MM.1S (cell line): Measurements from ENCODE around the gene CCSER1.
"Not testable (repeated sequence)": the region's sequence is repeated elsewhere in the genome, so short reads cannot be mapped to it uniquely, and the experiment has no call there.

Source experiments
- DNase-seq: peaks from one replicate; pipeline ENCODE4 v3.0.0-alpha.2; 2015
- H2AFZ ChIP-seq: fragments of 300-600 bp; sonication (generic); 2 replicates; pipeline ENCODE4 v1.6.0; 2016; ENCODE audit warnings: antibody characterized with exemption, low read length
- H3F3A ChIP-seq: fragments of 300-600 bp; sonication (generic); 2 replicates; pipeline ENCODE4 v1.6.1; 2016; ENCODE audit warnings: mild to moderate bottlenecking, antibody characterized with exemption, low read length, moderate library complexity, mixed read lengths; ENCODE audit not compliant: insufficient read depth
- H3K27ac ChIP-seq: fragments of 300-600 bp; sonication (generic); 2 replicates; pipeline ENCODE4 v1.5.1; 2016; ENCODE audit warnings: mild to moderate bottlenecking, low read length
- H3K27me3 ChIP-seq: fragments of 300-600 bp; sonication (generic); replicated peaks from 2 replicates; pipeline ENCODE4 v1.6.0; 2016; ENCODE audit warnings: low read length; ENCODE audit not compliant: insufficient read depth
- H3K36me3 ChIP-seq: fragments of 300-600 bp; sonication (generic); replicated peaks from 2 replicates; pipeline ENCODE4 v1.6.1; 2016; ENCODE audit warnings: mild to moderate bottlenecking, low read length, mixed read lengths; ENCODE audit not compliant: insufficient read depth
- H3K4me1 ChIP-seq: fragments of 300-600 bp; sonication (generic); 2 replicates; pipeline ENCODE4 v1.6.1; 2016; ENCODE audit warnings: low read length, mixed read lengths
- H3K4me2 ChIP-seq: fragments of 300-600 bp; sonication (generic); 2 replicates; pipeline ENCODE4 v1.6.0; 2016; ENCODE audit warnings: low read depth, low read length
- H3K4me3 ChIP-seq: fragments of 300-600 bp; sonication (generic); 2 replicates; pipeline ENCODE4 v1.5.1; 2016; ENCODE audit warnings: low read length, mixed read lengths
- H3K79me2 ChIP-seq: fragments of 300-600 bp; sonication (generic); 2 replicates; pipeline ENCODE4 v1.6.1; 2016; ENCODE audit warnings: mixed run types, low read length, mixed read lengths
- H3K9ac ChIP-seq: fragments of 300-600 bp; sonication (generic); 2 replicates; pipeline ENCODE4 v1.6.1; 2016; ENCODE audit warnings: low read length, mixed read lengths
- H3K9me2 ChIP-seq: fragments of 300-600 bp; sonication (generic); replicated peaks from 2 replicates; pipeline ENCODE4 v1.6.1; 2016; ENCODE audit warnings: mild to moderate bottlenecking, low read length, mixed read lengths; ENCODE audit not compliant: insufficient read depth
- H3K9me3 ChIP-seq: fragments of 300-600 bp; sonication (generic); replicated peaks from 2 replicates; pipeline ENCODE4 v1.6.1; 2016; ENCODE audit warnings: mild to moderate bottlenecking, low read length, mixed read lengths; ENCODE audit not compliant: insufficient read depth
- H4K20me1 ChIP-seq: fragments of 300-600 bp; sonication (generic); 2 replicates; pipeline ENCODE4 v1.6.1; 2016; ENCODE audit warnings: mild to moderate bottlenecking, low read length, moderate library complexity, mixed read lengths; ENCODE audit not compliant: insufficient read depth
- EZH2 ChIP-seq: fragments of 300-600 bp; sonication (generic); optimal IDR thresholded peaks from 2 replicates; pipeline ENCODE3; 2017; ENCODE audit warnings: low read depth, mild to moderate bottlenecking, antibody characterized with exemption, low read length, mixed read lengths
- EZH2phosphoT487 ChIP-seq: fragments of 300-600 bp; sonication (generic); IDR thresholded peaks from 2 replicates; pipeline ENCODE4 v1.6.1; 2018; ENCODE audit warnings: antibody characterized with exemption, low read length
- TF ChIP-seq, protein P1 (sequence below): fragments of 300-600 bp; sonication (generic); IDR thresholded peaks from 2 replicates; pipeline ENCODE4 v1.5.1; 2016; ENCODE audit warnings: antibody characterized with exemption, low read length, mixed read lengths

Gene CCSER1

DNA sequence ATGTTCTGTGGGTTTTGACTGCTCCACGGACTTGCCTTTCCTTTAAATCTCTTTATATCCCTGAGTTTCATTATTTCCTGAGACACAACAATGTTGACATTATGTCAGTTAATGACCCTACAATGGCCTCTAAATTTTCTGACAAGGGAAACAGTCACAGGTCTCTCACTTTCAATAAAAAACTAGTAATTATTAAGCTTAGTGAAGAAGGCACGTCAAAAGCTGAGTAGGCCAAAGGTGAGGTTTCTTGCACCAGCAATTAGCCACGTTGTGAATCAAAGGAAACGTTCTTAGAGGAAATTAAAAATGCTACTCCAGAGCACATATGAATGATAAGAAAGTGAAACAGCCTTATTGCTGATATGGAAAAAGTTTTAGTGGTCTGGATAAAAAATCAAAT is 1246.4 kb downstream of the CCSER1 start:
- Histone ChIP-seq H3F3A (no peaks in the 10 kb centered on the region), H3K9me2 (no peaks in the 10 kb centered on the region), H3K79me2 (no peaks in the 10 kb centered on the region), H3K4me3 (no peak overlapping the region), H2AFZ (no peak overlapping the region), H3K36me3 (no peaks in the 10 kb centered on the region), H3K4me2 (no peak overlapping the region), H3K27me3 (no peaks in the 10 kb centered on the region), H3K27ac (no peak overlapping the region), H4K20me1 (no peaks in the 10 kb centered on the region), H3K9me3 (no peaks in the 10 kb centered on the region), H3K9ac (no peak overlapping the region), H3K4me1 (no peaks in the 10 kb centered on the region)
- TF ChIP-seq EZH2 (no peak), EZH2phosphoT487 (no peak)
- TF ChIP-seq, protein P1, sequence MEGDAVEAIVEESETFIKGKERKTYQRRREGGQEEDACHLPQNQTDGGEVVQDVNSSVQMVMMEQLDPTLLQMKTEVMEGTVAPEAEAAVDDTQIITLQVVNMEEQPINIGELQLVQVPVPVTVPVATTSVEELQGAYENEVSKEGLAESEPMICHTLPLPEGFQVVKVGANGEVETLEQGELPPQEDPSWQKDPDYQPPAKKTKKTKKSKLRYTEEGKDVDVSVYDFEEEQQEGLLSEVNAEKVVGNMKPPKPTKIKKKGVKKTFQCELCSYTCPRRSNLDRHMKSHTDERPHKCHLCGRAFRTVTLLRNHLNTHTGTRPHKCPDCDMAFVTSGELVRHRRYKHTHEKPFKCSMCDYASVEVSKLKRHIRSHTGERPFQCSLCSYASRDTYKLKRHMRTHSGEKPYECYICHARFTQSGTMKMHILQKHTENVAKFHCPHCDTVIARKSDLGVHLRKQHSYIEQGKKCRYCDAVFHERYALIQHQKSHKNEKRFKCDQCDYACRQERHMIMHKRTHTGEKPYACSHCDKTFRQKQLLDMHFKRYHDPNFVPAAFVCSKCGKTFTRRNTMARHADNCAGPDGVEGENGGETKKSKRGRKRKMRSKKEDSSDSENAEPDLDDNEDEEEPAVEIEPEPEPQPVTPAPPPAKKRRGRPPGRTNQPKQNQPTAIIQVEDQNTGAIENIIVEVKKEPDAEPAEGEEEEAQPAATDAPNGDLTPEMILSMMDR, result no peak
- no peak for DNase-seq

DNA sequence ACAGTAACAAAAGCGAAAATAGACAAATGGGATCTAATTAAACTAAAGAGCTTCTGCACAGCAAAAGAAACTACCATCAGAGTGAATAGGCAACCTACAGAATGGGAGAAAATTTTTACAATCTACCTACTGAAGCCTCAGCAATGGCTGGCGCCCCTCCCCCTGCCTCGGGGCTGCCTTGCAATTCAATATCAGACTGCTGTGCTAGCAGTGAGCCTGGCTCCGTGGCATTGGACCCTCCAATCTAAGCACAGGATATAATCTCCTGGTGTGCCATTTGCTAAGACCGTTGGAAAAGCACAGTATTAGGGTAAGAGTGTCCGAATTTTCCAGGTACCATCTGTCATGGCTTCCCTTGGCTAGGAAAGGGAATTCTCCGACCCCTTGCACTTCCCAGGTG is 1278.2 kb downstream of the CCSER1 start:
- DNase-seq, H3K9me3 ChIP-seq, H3K9ac ChIP-seq, H3K27me3 ChIP-seq, H3K4me2 ChIP-seq, H2AFZ ChIP-seq, H3K4me1 ChIP-seq, H4K20me1 ChIP-seq, H3K9me2 ChIP-seq, H3K4me3 ChIP-seq, H3F3A ChIP-seq, H3K36me3 ChIP-seq, H3K27ac ChIP-seq, H3K79me2 ChIP-seq: not testable (repeated sequence)

DNA sequence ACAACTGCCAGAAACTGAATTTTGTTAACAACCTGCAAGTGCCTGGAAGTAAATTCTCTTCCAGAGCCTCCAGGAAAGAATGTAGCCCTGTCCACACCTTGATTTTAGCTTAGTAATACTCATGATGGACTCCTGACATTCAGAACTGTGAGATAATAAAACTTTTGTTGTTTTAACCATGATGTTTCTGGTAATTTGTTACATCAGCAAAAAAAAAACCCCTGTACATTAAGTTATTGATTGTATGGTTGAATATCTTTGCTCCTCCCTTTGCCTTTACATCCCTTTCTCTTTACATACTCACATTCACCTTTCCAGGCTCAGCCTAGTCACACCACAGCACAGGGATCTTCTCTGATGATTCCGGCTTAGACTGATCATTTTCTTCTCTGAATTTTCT is 1294.8 kb downstream of the CCSER1 start:
- Histone ChIP-seq H3K4me1 (no peaks in the 10 kb centered on the region), H3K9me2 (no peaks in the 10 kb centered on the region), H4K20me1 (no peaks in the 10 kb centered on the region), H3K36me3 (no peaks in the 10 kb centered on the region), H3K27me3 (no peaks in the 10 kb centered on the region), H3K79me2 (no peaks in the 10 kb centered on the region), H3K4me2 (no peak overlapping the region), H2AFZ (no peak overlapping the region), H3K9ac (no peak overlapping the region), H3K27ac (no peak overlapping the region), H3K9me3 (no peaks in the 10 kb centered on the region), H3F3A (no peaks in the 10 kb centered on the region), H3K4me3 (no peak overlapping the region)
- DNase-seq, result no peak
- TF ChIP-seq EZH2phosphoT487 (no peak), EZH2 (no peak)

DNA sequence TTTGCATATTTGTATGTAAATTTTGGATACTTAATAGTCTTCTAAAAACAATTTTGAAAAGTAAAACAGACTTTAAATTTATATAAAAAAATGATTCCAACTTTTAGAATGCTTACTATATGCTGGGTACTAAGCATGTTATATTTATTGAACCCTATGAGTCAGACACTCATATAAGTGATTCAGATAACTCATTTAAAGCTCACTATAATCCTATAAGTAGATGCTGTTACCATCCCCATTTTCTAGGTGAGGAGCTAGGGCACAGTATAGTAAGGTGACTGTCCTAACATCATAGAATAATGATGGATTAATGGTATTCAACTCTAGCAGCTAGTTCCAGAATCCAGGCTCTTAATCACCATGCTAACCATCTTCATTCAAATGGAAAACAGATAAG is 1299.5 kb downstream of the CCSER1 start:
- no peak overlapping the region for H3K4me3 ChIP-seq
- H3K4me2 ChIP-seq, result no peak overlapping the region
- no peak overlapping the region for H2AFZ ChIP-seq
- no peaks in the 10 kb centered on the region for H3K4me1 ChIP-seq
- no peaks in the 10 kb centered on the region for H3K9me3 ChIP-seq
- H3F3A ChIP-seq, result no peaks in the 10 kb centered on the region
- no peaks in the 10 kb centered on the region for H4K20me1 ChIP-seq
- H3K27ac ChIP-seq, result no peak overlapping the region
- no peaks in the 10 kb centered on the region for H3K79me2 ChIP-seq
- TF ChIP-seq EZH2phosphoT487 (no peak), EZH2 (no peak)
- TF ChIP-seq, protein P1, result no peak
- no peaks in the 10 kb centered on the region for H3K36me3 ChIP-seq
- no peaks in the 10 kb centered on the region for H3K27me3 ChIP-seq
- DNase-seq, result no peak
- H3K9ac ChIP-seq, result no peak overlapping the region
- H3K9me2 ChIP-seq, result no peaks in the 10 kb centered on the region
